HAP-1 (cell line): ENCODE results near the gene SEMA3E.

Experiments used
- DNase-seq, 2 experiments: peaks; one replicate each; pipeline ENCODE4 v3.0.0-alpha.2; 2016 to 2020; ENCODE audit warnings: low spot score in 2 of 2
- H3K27me3 ChIP-seq: fragments of 250-450 bp; sonication (Bioruptor Pico); 2 replicates; pipeline ENCODE4 v1.5.1; 2020; ENCODE audit warnings: low read depth, mild to moderate bottlenecking, moderate library complexity
- H3K36me3 ChIP-seq: fragments of 250-450 bp; sonication (Bioruptor Pico); replicated peaks from 2 replicates; pipeline ENCODE4 v1.5.1; 2020; ENCODE audit warnings: mild to moderate bottlenecking
- H3K4me1 ChIP-seq: fragments of 250-450 bp; sonication (Bioruptor Pico); 2 replicates; pipeline ENCODE4 v1.5.1; 2020; ENCODE audit warnings: mild to moderate bottlenecking
- H3K4me3 ChIP-seq: fragments of 250-450 bp; sonication (Bioruptor Pico); 2 replicates; pipeline ENCODE4 v1.5.1; 2020; ENCODE audit warnings: mild to moderate bottlenecking, moderate library complexity
- H3K9me3 ChIP-seq: fragments of 250-450 bp; sonication (Bioruptor Pico); 2 replicates; pipeline ENCODE4 v1.5.1; 2020; ENCODE audit warnings: mild to moderate bottlenecking, moderate library complexity
- in situ Hi-C: fragments of 300-500 bp; cut with MboI; formaldehyde crosslinking; loops from 3 replicates; pipeline ENCODE4 v1.14.3; 2020; ENCODE audit warnings: low sequenced_read_pairs, inconsistent platforms, mixed read lengths

The SEMA3E gene

DNA sequence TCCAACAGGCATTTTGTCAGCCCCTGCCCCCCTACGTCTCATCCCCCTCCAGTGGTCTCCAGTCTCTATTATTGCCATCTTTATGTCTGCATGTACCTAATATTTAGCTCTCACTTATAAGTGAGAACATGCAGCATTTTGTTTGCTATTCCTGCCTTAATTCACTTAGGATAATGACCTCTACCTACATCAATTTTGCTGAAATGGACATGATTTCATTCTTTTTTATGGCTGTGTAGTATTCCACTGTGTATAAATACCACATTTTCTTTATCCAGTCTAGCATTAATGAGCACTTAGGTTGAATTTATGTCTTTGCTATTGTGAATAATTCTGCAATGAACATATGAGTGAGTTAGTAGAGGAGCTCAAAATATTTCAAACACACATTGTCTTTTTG is 229.9 kb downstream of the SEMA3E start:
- H3K4me1 ChIP-seq = peaks cover 4% of the 10 kb centered on the region
- in situ Hi-C loops = loop anchor here (25.0 kb wide), 1 partner anchor 243 kb away; no protein-coding TSS in a partner anchor
- no peaks in the 10 kb centered on the region for H3K36me3 ChIP-seq
- no peaks in the 10 kb centered on the region for H3K9me3 ChIP-seq
- no peak for DNase-seq
- H3K27me3 ChIP-seq = no peaks in the 10 kb centered on the region
- no peak overlapping the region for H3K4me3 ChIP-seq

- H3K36me3 ChIP-seq = no peaks in the 10 kb centered on the region
- H3K4me3 ChIP-seq = no peak overlapping the region
- H3K4me1 ChIP-seq = peaks cover 11% of the 10 kb centered on the region
- in situ Hi-C loops = loop anchor here (25.0 kb wide), 1 partner anchor 246 kb away; no protein-coding TSS in a partner anchor
- no peak for DNase-seq
- H3K27me3 ChIP-seq = no peaks in the 10 kb centered on the region
- no peaks in the 10 kb centered on the region for H3K9me3 ChIP-seq
Observed at GRCh38 chr7:83415840-83416239, 233.1 kb downstream of the SEMA3E start.

DNA sequence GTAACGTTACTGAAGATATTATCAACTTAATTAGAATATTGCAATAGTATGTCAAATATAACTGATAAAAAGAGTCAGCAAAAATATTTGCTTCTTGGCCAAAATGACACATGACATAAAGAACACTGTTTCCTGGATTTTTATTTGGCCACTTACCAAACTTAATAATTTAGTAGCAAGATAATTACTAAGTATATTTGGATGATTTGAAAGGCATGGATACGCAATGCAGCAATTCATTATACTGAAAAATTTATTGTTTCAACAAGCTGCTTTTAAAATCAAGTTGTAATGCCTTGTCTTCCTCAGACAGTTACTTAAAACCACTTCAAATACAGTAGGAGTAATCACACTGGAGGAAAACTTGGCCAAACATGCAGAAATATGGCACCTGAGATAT is 234.0 kb downstream of the SEMA3E start:
- H3K4me1 ChIP-seq = peaks cover 11% of the 10 kb centered on the region
- no peak overlapping the region for H3K4me3 ChIP-seq
- no peaks in the 10 kb centered on the region for H3K36me3 ChIP-seq
- no peaks in the 10 kb centered on the region for H3K27me3 ChIP-seq
- in situ Hi-C loops = loop anchor here (25.0 kb wide), 1 partner anchor 247 kb away; no protein-coding TSS in a partner anchor
- DNase-seq = no peak
- no peaks in the 10 kb centered on the region for H3K9me3 ChIP-seq

GRCh38 chr7:83413831-83414230 is 235.1 kb downstream of the SEMA3E start:
- H3K4me3 ChIP-seq = no peak overlapping the region
- no peaks in the 10 kb centered on the region for H3K27me3 ChIP-seq
- in situ Hi-C loops = loop anchor here (25.0 kb wide), 1 partner anchor 248 kb away; no protein-coding TSS in a partner anchor
- peaks cover 11% of the 10 kb centered on the region for H3K4me1 ChIP-seq
- peak; percentile 60 for DNase-seq
- no peaks in the 10 kb centered on the region for H3K9me3 ChIP-seq
- H3K36me3 ChIP-seq = no peaks in the 10 kb centered on the region

DNA sequence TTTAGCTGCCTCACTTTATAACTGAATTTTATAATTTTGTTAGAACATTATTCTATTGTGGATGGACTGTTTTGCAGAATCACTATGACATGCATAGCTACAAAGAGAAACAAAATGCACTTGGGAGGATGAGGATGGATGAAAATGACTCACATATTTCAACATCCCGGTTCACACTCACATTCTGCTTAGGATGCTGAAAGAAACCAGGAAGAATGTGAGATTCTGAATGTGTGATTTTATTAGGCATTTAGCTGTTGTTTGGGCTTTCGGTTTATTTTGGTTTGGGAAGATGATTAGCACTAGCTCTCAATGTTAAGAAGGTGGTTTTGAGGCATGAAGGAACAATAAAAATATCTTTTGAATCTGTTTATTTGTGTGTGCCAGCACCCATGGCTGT is 235.5 kb downstream of the SEMA3E start:
- no peak overlapping the region for H3K4me3 ChIP-seq
- DNase-seq = no peak

DNA sequence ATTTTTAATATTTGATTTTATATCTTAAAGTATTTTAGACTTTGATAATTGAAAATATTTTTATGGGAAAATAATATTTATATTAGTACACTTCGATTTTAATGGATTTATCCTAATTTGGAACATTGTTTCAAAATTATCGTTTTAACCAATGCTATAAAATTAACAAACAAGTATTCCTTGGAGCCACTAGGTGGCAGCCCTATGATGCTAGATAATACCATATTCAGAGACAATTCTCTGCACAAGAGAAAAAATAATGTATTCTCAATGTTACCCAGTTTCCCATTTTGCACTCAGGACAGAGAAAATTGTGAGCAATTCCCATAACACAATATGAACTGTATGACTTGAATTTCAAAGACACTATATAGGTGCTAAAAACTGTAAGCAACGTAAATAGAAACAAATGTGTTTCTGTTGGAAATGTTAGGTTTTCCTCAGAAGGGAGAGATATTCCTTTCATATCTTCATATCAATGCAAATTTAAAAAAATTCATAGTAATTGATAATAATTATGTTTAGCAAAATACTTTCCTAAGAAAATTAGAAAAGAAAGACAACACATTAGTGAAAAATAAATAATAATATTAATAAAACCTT is 237.8 kb downstream of the SEMA3E start:
- DNase-seq = peak; percentile 56 to 69
- H3K4me3 ChIP-seq = no peak overlapping the region
- in situ Hi-C loops = loop anchor here (25.0 kb wide), 1 partner anchor 251 kb away; no protein-coding TSS in a partner anchor

More for the DNA sequence above, 235.5 kb downstream of the SEMA3E start:
- Histone ChIP-seq H3K27me3 (no peaks in the 10 kb centered on the region), H3K36me3 (no peaks in the 10 kb centered on the region), H3K4me1 (peaks cover 11% of the 10 kb centered on the region), H3K9me3 (no peaks in the 10 kb centered on the region)
- in situ Hi-C loops = loop anchor here (25.0 kb wide), 1 partner anchor 249 kb away; no protein-coding TSS in a partner anchor

GRCh38 chr7:83394776-83395175 is 254.2 kb downstream of the SEMA3E start:
- in situ Hi-C loops = no loop called here
- H3K36me3 ChIP-seq = peaks cover 6% of the 10 kb centered on the region
- no peak for DNase-seq
- H3K9me3 ChIP-seq = no peaks in the 10 kb centered on the region
- H3K27me3 ChIP-seq = no peaks in the 10 kb centered on the region
- H3K4me1 ChIP-seq = no peaks in the 10 kb centered on the region
- no peak overlapping the region for H3K4me3 ChIP-seq

More for the DNA sequence above, 237.8 kb downstream of the SEMA3E start:
- H3K4me1 ChIP-seq = peaks cover 8% of the 10 kb centered on the region
- H3K27me3 ChIP-seq = no peaks in the 10 kb centered on the region
- H3K9me3 ChIP-seq = no peaks in the 10 kb centered on the region
- no peaks in the 10 kb centered on the region for H3K36me3 ChIP-seq

- no peak overlapping the region for H3K4me3 ChIP-seq
- H3K27me3 ChIP-seq = no peaks in the 10 kb centered on the region
- H3K9me3 ChIP-seq = no peaks in the 10 kb centered on the region
- in situ Hi-C loops = no loop called here
- no peak for DNase-seq
- no peaks in the 10 kb centered on the region for H3K4me1 ChIP-seq
- peaks cover 2% of the 10 kb centered on the region; the same call in 1 of the 2 replicates for H3K36me3 ChIP-seq
Observed at GRCh38 chr7:83388436-83388835, 260.5 kb downstream of the SEMA3E start.

GRCh38 chr7:83366629-83367028 is 282.3 kb downstream of the SEMA3E start:
- DNase-seq = peak in 1 of 2 experiments; percentile 29
- no peaks in the 10 kb centered on the region for H3K9me3 ChIP-seq
- in situ Hi-C loops = no loop called here
- H3K36me3 ChIP-seq = no peaks in the 10 kb centered on the region
- no peak overlapping the region for H3K4me3 ChIP-seq
- no peaks in the 10 kb centered on the region for H3K27me3 ChIP-seq
- H3K4me1 ChIP-seq = no peaks in the 10 kb centered on the region

DNA sequence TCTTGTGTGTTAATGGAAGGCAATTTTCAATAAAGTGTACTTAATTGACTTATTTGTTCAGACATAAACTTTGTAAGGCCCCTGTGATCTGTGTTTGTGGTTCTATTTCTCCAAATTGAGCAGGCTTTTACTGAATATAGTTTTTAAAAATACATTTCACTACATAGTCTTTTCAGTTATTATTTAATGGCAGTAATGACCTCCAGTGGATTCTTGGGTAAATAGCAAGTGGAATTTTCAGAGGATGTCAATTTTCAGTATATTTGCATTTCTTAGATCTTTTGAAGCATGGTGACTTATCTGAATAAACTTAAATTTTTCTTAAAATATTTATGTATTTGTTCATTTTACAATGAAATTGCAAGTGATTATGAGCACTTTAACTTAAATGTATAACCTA is 283.2 kb downstream of the SEMA3E start:
- Histone ChIP-seq H3K4me1 (no peaks in the 10 kb centered on the region), H3K9me3 (no peaks in the 10 kb centered on the region), H3K36me3 (no peaks in the 10 kb centered on the region), H3K27me3 (no peaks in the 10 kb centered on the region), H3K4me3 (no peak overlapping the region)
- in situ Hi-C loops = no loop called here
- peak in 1 of 2 experiments; percentile 16 for DNase-seq

DNA sequence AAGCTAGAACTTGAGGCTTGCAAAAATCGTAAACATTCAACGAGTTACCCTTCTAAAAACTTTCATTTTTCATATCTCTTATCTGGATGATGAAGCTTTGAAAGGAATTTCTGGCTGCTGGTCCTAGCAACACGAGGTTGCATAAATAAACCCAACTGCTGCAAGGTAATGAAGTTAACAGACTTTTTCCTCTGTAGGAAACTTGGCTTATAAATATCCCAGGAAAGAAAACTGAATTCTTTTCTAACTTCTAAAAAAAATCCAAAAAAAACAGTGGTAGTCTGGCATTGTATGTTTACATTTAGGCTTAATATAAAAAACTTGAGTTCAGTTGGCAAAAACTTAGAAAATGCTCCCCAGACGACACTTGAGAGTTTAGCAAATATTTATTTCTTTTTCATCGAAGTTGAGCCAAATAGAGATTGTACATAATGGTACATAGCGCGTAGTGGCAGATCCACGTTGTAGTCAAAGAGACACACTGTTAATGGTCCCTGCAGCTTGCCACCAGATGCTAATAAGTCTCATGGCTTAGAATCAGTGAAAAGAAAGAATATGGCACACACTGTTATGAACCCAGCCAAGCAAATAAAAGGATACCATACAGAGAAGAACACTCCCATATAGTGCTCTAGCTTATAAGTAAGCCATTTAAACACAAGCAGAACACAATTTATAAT is 285.9 kb downstream of the SEMA3E start:
- in situ Hi-C loops = no loop called here
- H3K4me1 ChIP-seq = no peaks in the 10 kb centered on the region
- H3K9me3 ChIP-seq = no peaks in the 10 kb centered on the region
- H3K4me3 ChIP-seq = no peak overlapping the region
- H3K27me3 ChIP-seq = no peaks in the 10 kb centered on the region
- H3K36me3 ChIP-seq = no peaks in the 10 kb centered on the region
- no peak for DNase-seq

DNA sequence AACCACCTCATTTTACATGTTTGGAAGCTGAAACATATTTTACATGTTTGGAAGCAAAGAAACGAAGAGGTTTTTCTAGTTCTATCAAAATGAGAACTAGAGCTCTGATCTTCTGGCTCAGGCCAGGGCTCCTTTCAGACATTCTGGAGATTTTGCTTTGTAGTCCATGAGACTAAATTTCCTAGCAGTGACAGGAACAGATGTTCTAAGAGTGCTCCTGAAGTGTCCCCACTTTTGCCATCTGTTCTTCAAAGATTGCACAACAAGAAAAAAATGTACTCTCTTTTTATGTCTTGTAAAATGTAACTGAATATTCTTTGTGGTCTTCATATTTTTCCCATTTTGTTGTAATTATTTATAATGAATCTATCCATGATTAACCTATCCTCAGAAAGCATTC is 289.8 kb downstream of the SEMA3E start:
- Histone ChIP-seq H3K9me3 (no peaks in the 10 kb centered on the region), H3K27me3 (peaks cover under 1% of the 10 kb centered on the region; the same call in 1 of the 2 replicates), H3K4me3 (no peak overlapping the region), H3K36me3 (no peaks in the 10 kb centered on the region), H3K4me1 (no peaks in the 10 kb centered on the region)
- DNase-seq = no peak
- in situ Hi-C loops = no loop called here

GRCh38 chr7:83355143-83355542 is 293.8 kb downstream of the SEMA3E start:
- Histone ChIP-seq H3K27me3 (peaks cover 4% of the 10 kb centered on the region; the same call in 1 of the 2 replicates), H3K4me3 (no peak overlapping the region), H3K9me3 (no peaks in the 10 kb centered on the region), H3K36me3 (no peaks in the 10 kb centered on the region), H3K4me1 (no peaks in the 10 kb centered on the region)
- in situ Hi-C loops = no loop called here
- DNase-seq = no peak

- in situ Hi-C loops = no loop called here
- no peak for DNase-seq
- Histone ChIP-seq H3K27me3 (no peaks in the 10 kb centered on the region), H3K9me3 (no peaks in the 10 kb centered on the region), H3K4me3 (no peak overlapping the region), H3K36me3 (no peaks in the 10 kb centered on the region), H3K4me1 (no peaks in the 10 kb centered on the region)
Observed at GRCh38 chr7:83347945-83348444, 300.9 kb downstream of the SEMA3E start.
